Measurements from ENCODE around the gene ACYP2.

GRCh38 chr2:54261537-54261936 lies 146.1 kb downstream of the ACYP2 start:
- TF ChIP-seq EZH2 (IDR thresholded peaks at IDR 0.05) (no peak), POLR2AphosphoS5 (IDR thresholded peaks at IDR 0.05; ENCODE audit: borderline replicate concordance, low read depth, low read length) (no peak)

Measured in SK-N-MC (cell line).